Panc1 (cell line): ENCODE results near the gene WWOX. TPM values are rescaled to one million over a fixed set of nuclear protein-coding genes. Genes with fewer than 3 reads are reported as not detected.

Experiments used
- ATAC-seq: fragments of 200-7000 bp; cut with Tn5 transposase; 2 replicates; pipeline ENCODE4 v1.9.1; 2020; ENCODE audit warnings: mild to moderate bottlenecking, moderate library complexity
- BruUV-seq: library from RNA; stranded (reverse); fragments of 400-500 nt; replicated peaks from 2 replicates; lab custom pipeline; 2021; lab: Mats Ljungman, UMichigan
- CTCF ChIA-PET: fragments of 300-600 bp; sonication (Branson Sonifier 250); formaldehyde crosslinking; loops from one replicate; lab custom pipeline; 2022; ENCODE audit warnings: antibody characterized with exemption; lab: Charles Lee
- POLR2A ChIA-PET: fragments of 300-600 bp; sonication (Branson Sonifier 250); formaldehyde crosslinking; loops from one replicate; lab custom pipeline; 2022; ENCODE audit warnings: antibody characterized with exemption; lab: Charles Lee
- DNase-seq: peaks from one replicate; pipeline ENCODE4 v3.0.0-alpha.2; 2010; ENCODE audit warnings: low read depth, low spot score
- H3K27ac ChIP-seq: 2 replicates; pipeline ENCODE4 v1.5.1; 2011; ENCODE audit warnings: mild to moderate bottlenecking, low read length, inconsistent platforms
- H3K27me3 ChIP-seq: fragments of 200-500 bp; sonication (Bioruptor generic); 2 replicates; pipeline ENCODE4 v1.6.0; 2014; ENCODE audit warnings: low read length, inconsistent platforms; ENCODE audit not compliant: control insufficient read depth, insufficient read depth
- H3K36me3 ChIP-seq: fragments of 200-500 bp; sonication (Bioruptor generic); 2 replicates; pipeline ENCODE4 v1.5.1; 2014; ENCODE audit warnings: inconsistent platforms, mild to moderate bottlenecking, low read length, moderate library complexity; ENCODE audit not compliant: control insufficient read depth, insufficient read depth
- H3K4me1 ChIP-seq: 2 replicates; pipeline ENCODE4 v1.5.1; 2011; ENCODE audit warnings: inconsistent platforms, mild to moderate bottlenecking, low read length, moderate library complexity; ENCODE audit not compliant: control insufficient read depth, insufficient read depth
- H3K4me3 ChIP-seq, 2 experiments: 2 replicates each; pipeline ENCODE4 v1.5.1; 2011 to 2012; ENCODE audit warnings: low read depth in 2 of 2, low read length in 2 of 2, mild to moderate bottlenecking in 2 of 2, inconsistent platforms in 1 of 2, moderate library complexity in 1 of 2
- H3K9me3 ChIP-seq: fragments of 200-500 bp; sonication (Bioruptor generic); 2 replicates; pipeline ENCODE4 v1.5.1; 2014; ENCODE audit warnings: low read depth, mild to moderate bottlenecking, inconsistent platforms, low read length, moderate library complexity; ENCODE audit not compliant: control insufficient read depth, insufficient read depth
- CTCF ChIP-seq: fragments of 450-650 bp; IDR thresholded peaks from 2 replicates; pipeline ENCODE4 v1.5.1; 2017; ENCODE audit warnings: mild to moderate bottlenecking
- POLR2AphosphoS5 ChIP-seq: IDR thresholded peaks from 2 replicates; pipeline ENCODE4 v1.6.1; 2012; ENCODE audit warnings: mild to moderate bottlenecking, low read depth, low read length, moderate library complexity
- REST ChIP-seq, 2 experiments: IDR thresholded peaks; 2 replicates each; pipeline ENCODE4 v1.6.1; 2011 to 2012; ENCODE audit warnings: low read depth in 2 of 2, control low read depth in 1 of 2, low read length in 1 of 2, mild to moderate bottlenecking in 1 of 2, moderate library complexity in 1 of 2; ENCODE audit not compliant: insufficient read depth in 1 of 2
- SIN3A ChIP-seq: IDR thresholded peaks from 2 replicates; pipeline ENCODE4 v1.6.1; 2012; ENCODE audit warnings: low read depth, mild to moderate bottlenecking, low read length, moderate library complexity, borderline replicate concordance; ENCODE audit not compliant: insufficient read depth
- TCF7L2 ChIP-seq: IDR thresholded peaks from 2 replicates; pipeline ENCODE4 v1.6.1; 2011; ENCODE audit warnings: mild to moderate bottlenecking, low read depth, low read length, inconsistent platforms
- in situ Hi-C: cut with HindIII; loops from 2 replicates; pipeline ENCODE4 v1.10.0; 2016; ENCODE audit warnings: low sequenced_read_pairs, low pct_unique_long_range_greater_than_20kb
- intact Hi-C: fragments of 100-400 bp; cut with micrococcal nuclease; formaldehyde crosslinking; loops from one replicate; pipeline ENCODE4 v1.10.0; 2022; ENCODE audit not compliant: unreplicated experiment
- total RNA-seq: library from RNA; stranded (reverse); gene quantifications from one replicate; pipeline ENCODE4 v1.2.1, GENCODE V29; 2021; ENCODE audit not compliant: unreplicated experiment

WWOX gene
- total RNA-seq, 1 experiment from 2014 or later = 12.5 TPM

- Histone ChIP-seq H3K27me3 (no peaks in the 10 kb centered on the region), H3K9me3 (no peaks in the 10 kb centered on the region), H3K27ac (no peak overlapping the region), H3K36me3 (no peaks in the 10 kb centered on the region), H3K4me1 (no peaks in the 10 kb centered on the region), H3K4me3 (no peak overlapping the region)
- BruUV-seq = no TSS peak
- POLR2A ChIA-PET = no interaction called here
- TF ChIP-seq POLR2AphosphoS5 (no peak), SIN3A (no peak), CTCF (no peak), REST (IDR thresholded peaks at IDR 0.05; ENCODE audit: insufficient read depth in 1 of 2, low read depth in 2 of 2, low read length in 1 of 2) (no peak), TCF7L2 (no peak)
- intact Hi-C loops = no loop called here
- DNase-seq = no peak
- CTCF ChIA-PET = no interaction called here
- in situ Hi-C loops = no loop called here
- no peak for ATAC-seq
These were observed 793.7 kb downstream of the WWOX start for GRCh38 chr16:78892951-78893733.

GRCh38 chr16:78894886-78895285, 795.4 kb downstream of the WWOX start:
- intact Hi-C loops (no loop called here), in situ Hi-C loops (no loop called here)
- H3K27ac ChIP-seq = no peak overlapping the region
- H3K36me3 ChIP-seq = no peaks in the 10 kb centered on the region
- TF ChIP-seq TCF7L2 = no peak
- no peak for TF ChIP-seq SIN3A
- TF ChIP-seq POLR2AphosphoS5 = no peak
- TF ChIP-seq REST (IDR thresholded peaks at IDR 0.05; ENCODE audit: insufficient read depth in 1 of 2, low read depth in 2 of 2, low read length in 1 of 2) = no peak
- TF ChIP-seq CTCF = no peak
- ATAC-seq (no peak), DNase-seq (no peak)
- no peaks in the 10 kb centered on the region for H3K27me3 ChIP-seq
- H3K9me3 ChIP-seq = no peaks in the 10 kb centered on the region
- CTCF ChIA-PET = no interaction called here
- no peak overlapping the region for H3K4me3 ChIP-seq
- POLR2A ChIA-PET = no interaction called here
- H3K4me1 ChIP-seq = no peaks in the 10 kb centered on the region
- BruUV-seq = no TSS peak
